ENCODE measurements around the gene APLF.

DNA sequence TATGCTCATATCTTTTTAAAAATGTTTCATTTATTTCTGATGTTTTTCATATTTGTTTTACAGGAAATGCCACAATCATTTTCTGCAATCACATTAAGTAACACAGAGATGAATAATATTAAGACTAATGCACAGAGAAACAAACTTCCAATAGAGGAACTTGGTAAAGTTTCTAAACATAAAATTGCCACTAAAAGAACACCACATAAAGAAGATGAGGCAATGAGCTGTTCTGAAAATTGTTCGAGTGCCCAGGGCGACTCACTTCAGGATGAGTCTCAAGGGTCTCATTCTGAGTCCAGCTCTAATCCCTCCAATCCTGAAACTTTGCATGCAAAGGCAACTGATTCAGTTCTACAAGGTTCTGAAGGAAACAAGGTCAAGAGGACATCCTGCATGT lies 70.4 kb downstream of the APLF start:
- TF ChIP-seq YY1 (IDR thresholded peaks at IDR 0.05; ENCODE audit: insufficient read depth, insufficient read length) (no peak), SUZ12 (IDR thresholded peaks at IDR 0.05; ENCODE audit: extremely low read depth, insufficient read depth, insufficient read length) (no peak)
